SH-SY5Y (cell line): ENCODE results near the gene OR3A2.

ENCODE experiments used
- GATA2 ChIP-seq: IDR thresholded peaks from 2 replicates; pipeline ENCODE4 v1.6.1; 2011; ENCODE audit warnings: mild to moderate bottlenecking, low read depth, low read length
- GATA3 ChIP-seq: IDR thresholded peaks from 2 replicates; pipeline ENCODE4 v1.6.1; 2011; ENCODE audit warnings: low read depth, mild to moderate bottlenecking, low read length, moderate library complexity

DNA sequence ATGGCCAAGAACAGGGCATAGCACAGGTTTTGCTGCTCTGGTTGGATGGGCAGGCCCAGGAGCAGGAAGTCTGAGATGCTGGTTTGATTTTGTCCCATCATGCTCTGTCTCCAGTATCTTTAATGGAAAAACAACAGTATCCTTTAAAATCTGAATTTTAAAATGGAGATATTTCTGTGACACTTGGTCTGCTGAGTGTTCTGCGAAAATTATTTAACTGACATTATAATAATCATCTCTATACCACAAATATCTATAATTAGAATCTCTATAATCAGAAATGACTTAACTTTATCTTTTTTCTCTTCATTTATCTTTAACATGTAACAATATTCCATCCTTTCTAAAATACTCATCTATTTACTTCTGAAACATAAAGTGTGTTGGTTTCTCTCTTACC, 12.2 kb upstream of the OR3A2 start, which contains the start of gene OR1E1:
- no peak for TF ChIP-seq GATA2
- TF ChIP-seq GATA3: no peak
